Measurements from ENCODE around the gene ADGRB3.

ADGRB3 gene

DNA sequence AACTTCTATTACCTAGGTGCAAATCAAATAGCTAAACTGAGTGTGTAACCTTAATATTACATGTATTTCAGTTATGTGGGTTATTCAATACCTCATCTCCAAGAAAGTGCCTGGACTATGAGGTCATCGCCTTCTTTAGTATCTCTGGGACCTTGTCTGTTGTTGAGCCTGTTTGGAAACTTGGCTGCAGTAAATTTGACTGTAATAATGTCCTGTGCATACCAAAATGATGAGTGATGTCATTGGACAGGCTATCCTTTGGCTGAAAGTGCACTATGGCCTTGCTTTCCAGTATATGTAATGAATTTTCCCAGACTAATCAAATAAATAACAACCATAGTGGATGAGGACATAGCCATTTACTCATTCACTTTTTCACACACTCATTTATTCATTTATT lies 455.1 kb downstream of the ADGRB3 start:
- Histone ChIP-seq H3K79me2 (no peaks in the 10 kb centered on the region), H3K9me3 (ENCODE audit: control insufficient read depth, low read length) (no peaks in the 10 kb centered on the region), H2AFZ (no peak overlapping the region), H3K4me1 (no peaks in the 10 kb centered on the region), H3K27me3 (ENCODE audit: control insufficient read depth, insufficient read depth, low read length) (no peaks in the 10 kb centered on the region), H3K4me3 (ENCODE audit: low read depth, low read length) (no peak overlapping the region), H3K36me3 (ENCODE audit: control insufficient read depth, insufficient read depth, low read length) (no peaks in the 10 kb centered on the region), H3K9ac (no peak overlapping the region), H3K27ac (no peak overlapping the region), H3K4me2 (ENCODE audit: low read length) (no peak overlapping the region)
- TF ChIP-seq, protein P1, sequence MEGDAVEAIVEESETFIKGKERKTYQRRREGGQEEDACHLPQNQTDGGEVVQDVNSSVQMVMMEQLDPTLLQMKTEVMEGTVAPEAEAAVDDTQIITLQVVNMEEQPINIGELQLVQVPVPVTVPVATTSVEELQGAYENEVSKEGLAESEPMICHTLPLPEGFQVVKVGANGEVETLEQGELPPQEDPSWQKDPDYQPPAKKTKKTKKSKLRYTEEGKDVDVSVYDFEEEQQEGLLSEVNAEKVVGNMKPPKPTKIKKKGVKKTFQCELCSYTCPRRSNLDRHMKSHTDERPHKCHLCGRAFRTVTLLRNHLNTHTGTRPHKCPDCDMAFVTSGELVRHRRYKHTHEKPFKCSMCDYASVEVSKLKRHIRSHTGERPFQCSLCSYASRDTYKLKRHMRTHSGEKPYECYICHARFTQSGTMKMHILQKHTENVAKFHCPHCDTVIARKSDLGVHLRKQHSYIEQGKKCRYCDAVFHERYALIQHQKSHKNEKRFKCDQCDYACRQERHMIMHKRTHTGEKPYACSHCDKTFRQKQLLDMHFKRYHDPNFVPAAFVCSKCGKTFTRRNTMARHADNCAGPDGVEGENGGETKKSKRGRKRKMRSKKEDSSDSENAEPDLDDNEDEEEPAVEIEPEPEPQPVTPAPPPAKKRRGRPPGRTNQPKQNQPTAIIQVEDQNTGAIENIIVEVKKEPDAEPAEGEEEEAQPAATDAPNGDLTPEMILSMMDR (IDR thresholded peaks at IDR 0.05): no peak

DNA sequence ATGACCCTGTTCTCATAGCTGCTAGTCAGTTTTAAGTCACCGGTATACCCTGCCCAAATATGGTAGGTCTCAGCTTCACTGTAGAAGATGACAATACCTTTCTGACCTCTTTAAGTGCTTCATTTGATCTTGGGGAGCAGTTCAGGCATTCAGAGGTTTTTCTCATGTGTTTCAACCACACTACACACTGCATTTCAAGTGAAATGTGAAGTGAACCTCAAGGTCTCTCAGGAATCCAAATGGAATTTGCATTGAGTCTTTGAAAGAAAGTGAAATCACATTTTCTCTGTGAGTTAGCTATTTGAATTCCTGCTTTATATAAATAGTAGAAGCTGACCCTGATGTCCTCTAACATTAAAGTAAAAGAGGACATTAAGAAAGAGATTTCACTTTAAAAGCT lies 461.6 kb downstream of the ADGRB3 start:
- no peak overlapping the region for H2AFZ ChIP-seq
- H3K4me2 ChIP-seq (ENCODE audit: low read length): no peak overlapping the region
- H3K9me3 ChIP-seq (ENCODE audit: control insufficient read depth, low read length): no peaks in the 10 kb centered on the region
- no peaks in the 10 kb centered on the region for H3K4me1 ChIP-seq
- H3K9ac ChIP-seq: no peak overlapping the region
- TF ChIP-seq, protein P1 (IDR thresholded peaks at IDR 0.05): no peak
- no peaks in the 10 kb centered on the region for H3K36me3 ChIP-seq (ENCODE audit: control insufficient read depth, insufficient read depth, low read length)
- H3K27ac ChIP-seq: no peak overlapping the region
- no peaks in the 10 kb centered on the region for H3K79me2 ChIP-seq
- no peak overlapping the region for H3K4me3 ChIP-seq (ENCODE audit: low read depth, low read length)
- H3K27me3 ChIP-seq (ENCODE audit: control insufficient read depth, insufficient read depth, low read length): no peaks in the 10 kb centered on the region

DNA sequence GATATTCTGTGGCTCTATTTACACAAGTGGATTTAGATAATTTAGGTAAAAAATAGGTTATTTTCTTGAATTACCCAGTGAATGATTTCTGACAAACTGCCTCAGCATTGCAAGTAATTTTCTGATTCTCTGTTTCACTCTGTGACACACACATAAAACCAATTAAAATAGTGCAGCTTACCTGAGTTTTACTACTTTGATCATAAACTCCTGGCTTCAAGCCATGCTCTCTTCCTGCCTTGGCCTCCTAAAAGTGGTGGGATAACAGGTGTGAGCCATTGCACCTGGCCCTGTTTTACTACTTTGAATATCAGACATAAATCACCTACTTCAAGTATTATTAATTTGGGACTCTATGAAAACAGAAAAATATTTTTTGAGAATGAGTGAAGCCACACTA lies 462.9 kb downstream of the ADGRB3 start:
- TF ChIP-seq, protein P1 (IDR thresholded peaks at IDR 0.05): no peak
- Histone ChIP-seq H3K4me1 (no peaks in the 10 kb centered on the region), H3K4me3 (ENCODE audit: low read depth, low read length) (no peak overlapping the region), H3K4me2 (ENCODE audit: low read length) (no peak overlapping the region), H3K9me3 (ENCODE audit: control insufficient read depth, low read length) (no peaks in the 10 kb centered on the region), H3K9ac (no peak overlapping the region), H3K27me3 (ENCODE audit: control insufficient read depth, insufficient read depth, low read length) (no peaks in the 10 kb centered on the region), H3K27ac (no peak overlapping the region), H3K79me2 (no peaks in the 10 kb centered on the region), H2AFZ (no peak overlapping the region), H3K36me3 (ENCODE audit: control insufficient read depth, insufficient read depth, low read length) (no peaks in the 10 kb centered on the region)

DNA sequence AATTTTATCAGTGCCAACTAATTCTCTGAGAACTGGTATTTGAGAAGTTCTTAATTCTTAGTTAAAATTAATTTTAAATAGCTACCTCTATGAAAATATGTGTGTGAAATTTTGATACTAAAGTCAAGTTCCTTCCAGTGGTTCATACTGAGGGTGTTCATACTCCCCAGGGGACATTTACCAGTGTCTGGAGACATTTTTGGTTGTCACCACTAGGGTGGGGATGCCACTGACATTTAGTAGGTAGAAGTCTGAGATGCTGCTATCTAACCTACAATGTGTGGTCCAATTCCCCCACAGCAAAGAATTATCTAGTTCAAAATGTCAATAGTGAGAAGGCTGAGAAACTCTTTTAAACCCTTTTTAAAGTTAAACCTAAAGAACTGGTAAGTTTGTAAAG lies 463.8 kb downstream of the ADGRB3 start:
- TF ChIP-seq, protein P1 (IDR thresholded peaks at IDR 0.05): no peak
- Histone ChIP-seq H3K4me3 (ENCODE audit: low read depth, low read length) (no peak overlapping the region), H3K9me3 (ENCODE audit: control insufficient read depth, low read length) (no peaks in the 10 kb centered on the region), H3K9ac (no peak overlapping the region), H3K4me2 (ENCODE audit: low read length) (no peak overlapping the region), H3K36me3 (ENCODE audit: control insufficient read depth, insufficient read depth, low read length) (no peaks in the 10 kb centered on the region), H3K4me1 (no peaks in the 10 kb centered on the region), H3K27ac (no peak overlapping the region), H2AFZ (no peak overlapping the region), H3K27me3 (ENCODE audit: control insufficient read depth, insufficient read depth, low read length) (no peaks in the 10 kb centered on the region), H3K79me2 (no peaks in the 10 kb centered on the region)

DNA sequence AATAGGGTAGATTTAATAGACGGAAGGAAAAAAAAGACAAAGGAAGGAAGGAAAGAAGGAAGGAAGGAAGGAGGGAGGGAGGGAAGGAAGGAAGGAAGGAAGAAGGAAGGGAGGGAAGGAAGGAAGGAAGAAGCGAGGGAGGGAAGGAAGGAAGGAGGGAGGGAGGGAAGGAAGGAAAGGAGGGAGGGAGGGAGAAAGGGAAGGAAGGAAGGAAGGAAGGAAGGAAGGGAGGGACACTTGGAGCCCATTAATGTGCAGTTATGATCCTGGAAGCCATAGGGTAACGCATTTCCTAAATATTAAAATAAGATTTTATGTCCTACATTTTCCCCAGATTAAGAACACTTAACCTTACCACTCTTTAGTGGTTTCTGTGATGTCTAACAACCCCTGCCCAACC lies 465.7 kb downstream of the ADGRB3 start:
- Histone ChIP-seq H3K9ac (no peak overlapping the region), H3K27ac (no peak overlapping the region), H3K27me3 (ENCODE audit: control insufficient read depth, insufficient read depth, low read length) (no peaks in the 10 kb centered on the region), H3K4me2 (ENCODE audit: low read length) (no peak overlapping the region), H2AFZ (no peak overlapping the region), H3K4me3 (ENCODE audit: low read depth, low read length) (no peak overlapping the region), H3K4me1 (no peaks in the 10 kb centered on the region), H3K9me3 (ENCODE audit: control insufficient read depth, low read length) (no peaks in the 10 kb centered on the region), H3K36me3 (ENCODE audit: control insufficient read depth, insufficient read depth, low read length) (no peaks in the 10 kb centered on the region), H3K79me2 (no peaks in the 10 kb centered on the region)
- TF ChIP-seq, protein P1 (IDR thresholded peaks at IDR 0.05): no peak
